HG03571 (cell line): ENCODE data around the gene S1PR3.

ENCODE experiments used
- ATAC-seq: cut with Tn5 transposase; IDR thresholded peaks from one replicate; pipeline ENCODE4 v1.9.1; 2021; ENCODE audit not compliant: unreplicated experiment

Gene S1PR3

GRCh38 chr9:88990729-88991065 is 571 bp upstream of the S1PR3 start:
- no peak for ATAC-seq

DNA sequence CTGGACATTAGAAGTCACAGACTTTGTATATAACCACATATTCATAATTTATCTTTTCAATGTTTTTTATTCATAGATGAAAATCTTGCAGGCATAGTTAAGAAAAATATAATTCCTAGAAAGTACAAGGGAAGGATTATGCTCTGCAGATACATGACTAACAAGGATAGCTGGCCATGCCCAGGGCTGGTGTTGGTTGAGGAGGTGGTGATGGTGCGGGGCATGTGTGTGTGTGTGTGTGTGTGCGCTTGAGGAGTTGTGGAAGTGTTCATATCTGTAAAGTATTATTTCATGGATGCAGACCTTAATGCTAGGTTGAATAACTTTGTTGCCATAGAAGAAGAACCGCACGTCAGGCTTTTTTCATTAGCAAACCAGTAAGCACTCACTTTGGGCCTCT is 1.3 kb downstream of the S1PR3 start:
- no peak for ATAC-seq

DNA sequence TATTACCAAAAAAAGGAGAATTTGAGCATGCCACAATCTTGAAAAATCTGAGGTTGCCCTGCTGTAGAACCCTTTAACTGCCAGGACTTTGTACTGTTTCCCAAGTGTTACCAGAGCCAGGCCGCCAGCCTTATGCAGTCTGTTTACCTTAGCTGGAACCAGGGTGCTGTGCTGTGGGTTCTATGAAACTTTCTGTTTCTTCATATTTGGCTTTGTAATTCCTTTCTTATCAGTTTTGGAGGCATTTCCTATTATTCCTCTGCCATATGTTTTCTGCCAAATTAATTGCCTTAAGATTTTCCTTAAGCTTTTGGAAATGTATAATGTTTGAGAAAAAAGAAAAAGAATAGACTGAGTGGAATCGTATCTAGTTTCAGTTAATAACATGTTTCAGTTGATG is 2.1 kb downstream of the S1PR3 start:
- no peak for ATAC-seq

GRCh38 chr9:88993871-88994460 is 2.7 kb downstream of the S1PR3 start:
- no peak for ATAC-seq

DNA sequence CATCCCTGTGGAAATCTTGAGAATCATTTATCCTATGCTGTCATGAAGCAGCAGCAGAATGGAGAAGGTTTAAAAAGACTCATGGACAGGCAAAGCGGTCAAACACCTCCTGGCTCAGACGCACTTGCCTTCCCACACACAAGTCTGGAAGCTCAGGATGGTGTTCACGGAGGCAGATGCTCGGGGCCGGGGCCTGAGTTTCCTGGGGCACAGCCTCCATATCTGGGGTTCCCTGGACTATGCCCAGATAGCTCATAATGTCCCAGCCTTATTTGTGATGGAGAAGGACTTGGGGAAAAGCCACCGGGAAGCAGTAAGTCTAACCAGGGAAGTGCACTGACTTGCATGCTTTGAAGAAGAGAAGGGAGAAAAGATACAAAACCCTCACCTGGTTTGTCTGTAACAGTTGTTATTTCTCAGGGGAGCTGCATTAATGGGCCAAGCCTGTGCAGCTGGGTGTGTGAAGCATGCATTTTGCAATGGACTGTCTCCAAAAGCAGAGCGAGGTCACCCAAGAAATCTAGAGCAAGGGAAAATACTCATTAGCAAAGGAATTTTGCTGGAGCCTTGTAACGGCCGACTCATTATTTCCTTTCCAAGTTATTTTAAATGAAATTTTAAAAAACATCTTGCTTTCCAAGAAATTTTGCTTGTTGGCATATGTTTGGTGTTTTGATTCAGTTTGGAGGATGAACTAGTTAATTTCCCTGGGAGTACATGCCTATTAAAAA is 3.4 kb downstream of the S1PR3 start:
- no peak for ATAC-seq

GRCh38 chr9:88995200-88995577 is 3.9 kb downstream of the S1PR3 start:
- no peak for ATAC-seq

DNA sequence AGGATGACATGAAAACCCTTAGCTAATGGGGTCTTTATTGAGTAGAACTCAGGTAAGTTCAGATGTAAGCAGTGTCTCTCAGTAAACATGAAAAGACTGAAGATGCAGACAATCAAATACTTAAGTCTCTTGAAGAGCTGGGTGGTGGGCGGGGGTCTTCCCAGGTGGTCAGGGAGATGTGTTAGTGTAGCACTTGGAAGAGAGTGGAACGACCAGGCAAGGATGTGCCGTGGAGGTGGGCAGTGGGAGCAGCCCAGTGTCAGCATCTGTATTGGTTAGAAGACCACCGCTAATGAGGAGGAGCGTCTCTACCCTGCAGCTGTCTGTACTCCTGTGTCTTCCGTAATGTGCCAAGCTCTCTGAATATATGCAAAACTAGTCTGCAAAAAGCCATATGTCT is 4.4 kb downstream of the S1PR3 start:
- no peak for ATAC-seq

- ATAC-seq = no peak
These were observed 5.0 kb downstream of the S1PR3 start for GRCh38 chr9:88996046-88996920.

GRCh38 chr9:88996921-88997235 is 5.6 kb downstream of the S1PR3 start:
- no peak for ATAC-seq

GRCh38 chr9:88997646-88998045 is 6.4 kb downstream of the S1PR3 start:
- no peak for ATAC-seq

- no peak for ATAC-seq
These were observed 7.2 kb downstream of the S1PR3 start for GRCh38 chr9:88998503-88998902.

- no peak for ATAC-seq
These were observed 7.6 kb downstream of the S1PR3 start for GRCh38 chr9:88998911-88999310.

- no peak for ATAC-seq
These were observed 9.1 kb downstream of the S1PR3 start for GRCh38 chr9:89000371-89000781.

DNA sequence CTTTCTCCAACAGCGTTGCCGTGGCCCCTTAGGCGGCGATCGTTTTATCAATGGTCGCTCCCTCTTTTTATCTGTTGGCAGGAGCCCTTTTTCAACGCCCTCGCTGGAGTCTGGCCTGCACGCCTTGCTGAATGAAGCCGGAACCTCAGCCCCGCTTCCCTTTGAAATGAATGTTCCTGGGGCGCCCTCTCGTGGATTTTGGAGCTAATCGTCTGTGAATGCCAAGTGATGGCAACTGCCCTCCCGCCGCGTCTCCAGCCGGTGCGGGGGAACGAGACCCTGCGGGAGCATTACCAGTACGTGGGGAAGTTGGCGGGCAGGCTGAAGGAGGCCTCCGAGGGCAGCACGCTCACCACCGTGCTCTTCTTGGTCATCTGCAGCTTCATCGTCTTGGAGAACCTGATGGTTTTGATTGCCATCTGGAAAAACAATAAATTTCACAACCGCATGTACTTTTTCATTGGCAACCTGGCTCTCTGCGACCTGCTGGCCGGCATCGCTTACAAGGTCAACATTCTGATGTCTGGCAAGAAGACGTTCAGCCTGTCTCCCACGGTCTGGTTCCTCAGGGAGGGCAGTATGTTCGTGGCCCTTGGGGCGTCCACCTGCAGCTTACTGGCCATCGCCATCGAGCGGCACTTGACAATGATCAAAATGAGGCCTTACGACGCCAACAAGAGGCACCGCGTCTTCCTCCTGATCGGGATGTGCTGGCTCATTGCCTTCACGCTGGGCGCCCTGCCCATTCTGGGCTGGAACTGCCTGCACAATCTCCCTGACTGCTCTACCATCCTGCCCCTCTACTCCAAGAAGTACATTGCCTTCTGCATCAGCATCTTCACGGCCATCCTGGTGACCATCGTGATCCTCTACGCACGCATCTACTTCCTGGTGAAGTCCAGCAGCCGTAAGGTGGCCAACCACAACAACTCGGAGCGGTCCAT is 10.0 kb downstream of the S1PR3 start:
- no peak for ATAC-seq

- ATAC-seq = no peak
These were observed 10.8 kb downstream of the S1PR3 start for GRCh38 chr9:89001917-89002540.

- no peak for ATAC-seq
These were observed 11.7 kb downstream of the S1PR3 start for GRCh38 chr9:89002987-89003386.

- no peak for ATAC-seq
These were observed 14.1 kb downstream of the S1PR3 start for GRCh38 chr9:89005323-89005722.

- ATAC-seq = no peak
These were observed 15.0 kb downstream of the S1PR3 start for GRCh38 chr9:89006267-89006666.

- ATAC-seq = no peak
These were observed 16.0 kb downstream of the S1PR3 start for GRCh38 chr9:89006996-89007967.
